NB4 (cell line): ENCODE data around the gene RBKS.

Source experiments
- POLR2A ChIP-seq: IDR thresholded peaks from 2 replicates; pipeline ENCODE4 v1.6.1; 2011; ENCODE audit warnings: mild to moderate bottlenecking; ENCODE audit not compliant: insufficient read length; ENCODE audit errors: extremely low read depth
- TF ChIP-seq, protein P1 (sequence below): IDR thresholded peaks from one replicate; pipeline ENCODE4 v1.5.1; 2012; ENCODE audit warnings: low read depth, low read length
- TF ChIP-seq, protein P2 (sequence below): IDR thresholded peaks from 2 replicates; pipeline ENCODE4 v1.6.1; 2011; ENCODE audit warnings: low read depth, low read length

DNA sequence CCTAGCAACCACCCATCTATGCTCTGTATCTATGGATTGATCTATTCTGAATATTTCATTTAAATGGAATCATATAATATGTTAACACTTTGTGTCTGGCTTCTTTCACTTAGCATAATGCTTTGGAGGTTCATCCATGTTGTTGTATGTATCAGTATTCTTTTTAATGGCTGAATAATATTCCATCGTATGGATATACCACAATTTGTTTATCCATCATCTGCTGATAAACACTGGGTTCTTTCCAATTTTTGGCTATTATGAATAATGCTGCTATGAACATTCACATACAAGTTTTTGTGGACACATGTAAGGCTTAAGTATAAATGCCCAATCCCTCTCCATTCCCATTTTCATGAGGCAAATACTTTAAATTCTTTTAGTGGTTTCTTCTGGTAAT lies 65.8 kb downstream of the RBKS start:
- TF ChIP-seq POLR2A: no peak
- TF ChIP-seq, protein P1, sequence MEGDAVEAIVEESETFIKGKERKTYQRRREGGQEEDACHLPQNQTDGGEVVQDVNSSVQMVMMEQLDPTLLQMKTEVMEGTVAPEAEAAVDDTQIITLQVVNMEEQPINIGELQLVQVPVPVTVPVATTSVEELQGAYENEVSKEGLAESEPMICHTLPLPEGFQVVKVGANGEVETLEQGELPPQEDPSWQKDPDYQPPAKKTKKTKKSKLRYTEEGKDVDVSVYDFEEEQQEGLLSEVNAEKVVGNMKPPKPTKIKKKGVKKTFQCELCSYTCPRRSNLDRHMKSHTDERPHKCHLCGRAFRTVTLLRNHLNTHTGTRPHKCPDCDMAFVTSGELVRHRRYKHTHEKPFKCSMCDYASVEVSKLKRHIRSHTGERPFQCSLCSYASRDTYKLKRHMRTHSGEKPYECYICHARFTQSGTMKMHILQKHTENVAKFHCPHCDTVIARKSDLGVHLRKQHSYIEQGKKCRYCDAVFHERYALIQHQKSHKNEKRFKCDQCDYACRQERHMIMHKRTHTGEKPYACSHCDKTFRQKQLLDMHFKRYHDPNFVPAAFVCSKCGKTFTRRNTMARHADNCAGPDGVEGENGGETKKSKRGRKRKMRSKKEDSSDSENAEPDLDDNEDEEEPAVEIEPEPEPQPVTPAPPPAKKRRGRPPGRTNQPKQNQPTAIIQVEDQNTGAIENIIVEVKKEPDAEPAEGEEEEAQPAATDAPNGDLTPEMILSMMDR: no peak
- TF ChIP-seq, protein P2, sequence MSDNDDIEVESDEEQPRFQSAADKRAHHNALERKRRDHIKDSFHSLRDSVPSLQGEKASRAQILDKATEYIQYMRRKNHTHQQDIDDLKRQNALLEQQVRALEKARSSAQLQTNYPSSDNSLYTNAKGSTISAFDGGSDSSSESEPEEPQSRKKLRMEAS: no peak
